Testis (tissue), 3 donors: ENCODE measurements around the gene ALDH4A1. TPM values are rescaled to one million over a fixed set of nuclear protein-coding genes. Genes with fewer than 3 reads are reported as not detected.

Source experiments
- DNase-seq: peaks from one replicate; pipeline ENCODE4 v3.0.0-alpha.2; 2019
- H3K27ac ChIP-seq, 2 donors: fragments of 200-600 bp; sonication (generic); one replicate each; pipeline ENCODE4 v1.5.1; 2019
- H3K27me3 ChIP-seq: fragments of 200-600 bp; sonication (generic); one replicate; pipeline ENCODE4 v1.5.1; 2019
- H3K36me3 ChIP-seq: fragments of 200-600 bp; sonication (generic); one replicate; pipeline ENCODE4 v1.5.1; 2017; ENCODE audit warnings: low read depth; ENCODE audit errors: missing control alignments
- H3K4me1 ChIP-seq: fragments of 200-600 bp; sonication (generic); one replicate; pipeline ENCODE4 v1.5.1; 2019
- H3K4me3 ChIP-seq, 2 donors: fragments of 200-600 bp; sonication (generic); one replicate each; pipeline ENCODE4 v1.5.1; 2017 to 2019
- H3K9me3 ChIP-seq: fragments of 200-600 bp; sonication (generic); one replicate; pipeline ENCODE4 v1.5.1; 2017
- CTCF ChIP-seq, 3 experiments: fragments of 450-650 bp in 2 of 3; fragments of 200-600 bp in 1 of 3; sonication (generic) in 1 of 3; IDR thresholded peaks; one replicate each; pipeline ENCODE4 v1.5.1; 2016 to 2019; ENCODE audit warnings: antibody characterized with exemption in 3 of 3, mild to moderate bottlenecking in 2 of 3, moderate library complexity in 1 of 3
- POLR2A ChIP-seq: fragments of 450-650 bp; IDR thresholded peaks from one replicate; pipeline ENCODE4 v1.6.1; 2017; ENCODE audit warnings: antibody characterized with exemption, mild to moderate bottlenecking, moderate library complexity
- WGBS, 2 donors: methylation state at CpG; one replicate each; pipeline ENCODE4 v1.1.5; 2018; 5-methylcytosine and 5-hydroxymethylcytosine counted together
- intact Hi-C: fragments of 100-400 bp; cut with DNase I; formaldehyde crosslinking; loops from one replicate; pipeline ENCODE4 v1.15.1; 2023; ENCODE audit warnings: low total_unique reads
- polyA plus RNA-seq: library from polyadenylated mRNA; stranded (reverse); fragments of 350-450 nt; fragmentation: Illumina TruSeq; extraction: RNeasy Lipid Tissue Mini Kit (QIAGEN cat#74804); gene quantifications from one replicate; pipeline ENCODE4 v1.2.3, GENCODE V29; 2014; ENCODE audit warnings: low read depth, low replicate concordance; ENCODE audit not compliant: insufficient read depth
- total RNA-seq, 2 donors: library from RNA; depleted of rRNA; stranded (reverse); fragments of >200 nt; gene quantifications; one replicate each; pipeline ENCODE4 v1.2.3, GENCODE V29; 2016

ALDH4A1 gene
- total and polyA plus RNA-seq, 3 donors from 2014 or later = 8.2 to 10.6 (median 9.6) TPM

- Histone ChIP-seq H3K27me3 (no peaks in the 10 kb centered on the region), H3K36me3 (no peaks in the 10 kb centered on the region), H3K4me3 (no peak overlapping the region), H3K4me1 (peaks cover 15% of the 10 kb centered on the region), H3K27ac (no peak overlapping the region), H3K9me3 (no peaks in the 10 kb centered on the region)
- TF ChIP-seq CTCF (IDR thresholded peaks at IDR 0.05) = no peak
- no peak for TF ChIP-seq POLR2A
- no peak for DNase-seq
- intact Hi-C loops = loop anchor here (10.0 kb wide), 1 partner anchor 186 kb away; no protein-coding TSS in a partner anchor
- WGBS, 2 donors = 77 to 87% methylated on average over 17 of the region's 17 CpGs
Observed at GRCh38 chr1:18908911-18909771, 6.8 kb upstream of the ALDH4A1 start.

GRCh38 chr1:18907917-18908845, 5.8 kb upstream of the ALDH4A1 start:
- H3K27ac ChIP-seq = peak overlapping the region in 1 of 2 donors; percentile 65
- intact Hi-C loops = loop anchor here (10.0 kb wide), 1 partner anchor 187 kb away; no protein-coding TSS in a partner anchor
- no peaks in the 10 kb centered on the region for H3K27me3 ChIP-seq
- DNase-seq = no peak
- WGBS, 2 donors = 73 to 80% methylated on average over 22 of the region's 22 CpGs
- no peak for TF ChIP-seq POLR2A
- no peak for TF ChIP-seq CTCF (IDR thresholded peaks at IDR 0.05)
- no peaks in the 10 kb centered on the region for H3K36me3 ChIP-seq
- H3K4me1 ChIP-seq = peaks cover 11% of the 10 kb centered on the region
- H3K4me3 ChIP-seq = no peak overlapping the region
- H3K9me3 ChIP-seq = no peaks in the 10 kb centered on the region

GRCh38 chr1:18907021-18907916, 4.9 kb upstream of the ALDH4A1 start:
- Histone ChIP-seq H3K27ac (peak overlapping the region in 1 of 2 donors; percentile 65), H3K4me1 (peaks cover 10% of the 10 kb centered on the region), H3K27me3 (no peaks in the 10 kb centered on the region), H3K4me3 (no peak overlapping the region), H3K9me3 (no peaks in the 10 kb centered on the region), H3K36me3 (no peaks in the 10 kb centered on the region)
- TF ChIP-seq POLR2A = no peak
- peak; percentile 75 to 86 (median 84) for TF ChIP-seq CTCF (IDR thresholded peaks at IDR 0.05)
- intact Hi-C loops = loop anchor here (10.0 kb wide), 1 partner anchor 188 kb away; no protein-coding TSS in a partner anchor
- DNase-seq = peak; percentile 62
- 40 to 46% methylated on average over 9 to 16 of the region's 16 CpGs for WGBS, 2 donors

GRCh38 chr1:18903291-18903756, 969 bp upstream of the ALDH4A1 start:
- H3K36me3 ChIP-seq = no peaks in the 10 kb centered on the region
- TF ChIP-seq CTCF (IDR thresholded peaks at IDR 0.05) (no peak), POLR2A (no peak)
- peaks cover 10% of the 10 kb centered on the region for H3K4me1 ChIP-seq
- no peaks in the 10 kb centered on the region for H3K9me3 ChIP-seq
- intact Hi-C loops = loop anchor here (10.0 kb wide), 1 partner anchor 191 kb away; no protein-coding TSS in a partner anchor
- 25 to 40% methylated on average over 8 of the region's 8 CpGs for WGBS, 2 donors
- H3K27ac ChIP-seq = peak overlapping the region in 1 of 2 donors; percentile 88
- H3K27me3 ChIP-seq = no peaks in the 10 kb centered on the region
- H3K4me3 ChIP-seq = peak overlapping the region; percentile 66 to 72
- DNase-seq = no peak
